NCI-H2081 (cell line): Measurements from ENCODE around the gene C12orf57.

ENCODE experiments used
- DNase-seq, 2 experiments: peaks; one replicate each; lab custom pipeline; 2025; lab: John Stamatoyannopoulos, UW

Gene C12orf57

DNA sequence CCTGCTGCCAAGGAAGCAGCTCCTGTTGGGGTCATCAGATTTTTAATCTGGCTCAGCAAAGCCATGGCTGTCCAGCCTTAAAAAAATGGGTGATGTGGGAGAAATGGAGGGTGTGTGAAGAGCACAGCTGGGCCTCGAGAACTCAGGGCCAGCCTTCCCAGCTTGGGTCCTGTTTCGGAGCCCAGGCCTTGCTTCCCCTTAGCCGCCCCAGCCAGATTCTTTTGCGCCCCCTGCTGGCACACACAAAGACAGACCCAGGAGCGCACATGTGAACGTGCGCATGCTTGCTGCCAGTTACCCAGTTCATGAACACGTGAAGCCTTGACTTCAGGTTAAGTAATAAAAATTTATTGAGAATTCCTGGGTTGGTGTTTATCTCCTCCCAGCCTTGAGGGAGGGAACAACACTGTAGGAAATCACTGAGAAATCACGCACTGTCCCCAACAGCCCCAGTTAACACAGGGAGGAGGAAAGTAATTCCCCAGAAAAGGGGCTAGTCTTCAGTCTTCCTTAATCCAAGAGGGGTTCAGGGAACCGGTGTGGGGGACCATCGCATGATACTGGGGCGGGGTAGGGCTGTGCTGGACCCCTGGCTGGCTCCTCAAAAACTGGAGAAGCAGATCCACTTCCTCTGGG, 21.3 kb downstream of the C12orf57 start:
- DNase-seq: peak; percentile 91 to 93

DNA sequence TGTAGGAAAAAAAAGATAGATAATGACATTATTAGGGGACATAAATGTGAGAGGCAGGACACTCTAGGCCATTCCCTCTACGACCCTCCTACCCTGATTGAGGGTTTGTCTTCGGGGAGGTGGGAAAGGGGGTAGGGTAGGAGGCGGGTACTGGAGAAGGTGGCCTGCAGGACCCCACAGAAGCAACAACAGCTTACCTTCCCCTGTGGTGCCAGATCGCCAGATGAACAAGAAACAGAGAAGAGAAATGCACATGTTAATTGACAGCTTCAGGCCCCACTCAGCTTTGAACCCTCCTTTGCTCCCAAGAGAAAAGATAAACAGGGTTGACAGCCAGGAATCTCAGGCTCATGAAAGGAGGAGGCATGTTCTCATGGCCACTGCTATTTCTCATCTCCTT, 21.9 kb downstream of the C12orf57 start:
- no peak for DNase-seq

DNA sequence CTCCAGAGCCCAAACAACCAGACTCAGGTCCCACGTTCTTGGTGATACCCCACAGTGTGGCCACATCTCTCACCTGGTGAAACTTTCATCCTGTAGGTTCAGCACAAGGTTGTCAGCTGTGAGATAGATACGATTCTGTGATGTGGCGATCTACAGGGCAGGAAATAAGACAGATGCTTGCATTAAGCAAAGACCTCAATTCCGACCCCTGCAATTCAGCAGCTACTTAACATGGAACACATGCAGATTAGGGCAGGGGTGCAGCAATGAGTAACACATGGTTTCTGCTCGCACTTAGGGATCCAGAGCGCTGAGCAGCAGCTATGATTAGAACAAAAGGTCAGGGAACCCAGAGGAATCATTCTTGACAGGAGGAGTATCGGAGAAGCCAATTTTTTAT, 22.5 kb downstream of the C12orf57 start:
- no peak for DNase-seq

DNA sequence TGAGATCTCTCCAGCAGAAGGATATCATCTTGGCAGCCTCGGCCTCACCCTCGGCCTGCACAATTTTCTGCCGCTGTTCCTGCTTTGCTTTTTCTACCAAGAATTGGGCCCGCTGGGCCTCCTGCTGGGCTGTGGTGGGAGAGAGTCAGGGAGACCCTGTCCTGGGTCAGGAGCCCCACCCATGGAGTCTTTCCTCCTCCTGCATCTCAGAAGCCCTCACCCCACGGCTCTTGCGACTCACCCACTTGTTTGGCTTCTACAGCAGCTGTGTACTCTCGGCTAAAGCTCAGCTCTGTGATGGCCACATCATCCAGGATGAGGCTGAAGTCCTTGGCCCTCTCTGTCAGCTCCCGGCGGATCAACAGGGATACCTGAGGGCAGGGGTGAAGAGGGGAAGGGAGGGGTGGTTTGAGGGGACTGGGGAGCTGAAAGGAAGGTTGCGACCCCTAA, 23.9 kb downstream of the C12orf57 start:
- DNase-seq: no peak

DNA sequence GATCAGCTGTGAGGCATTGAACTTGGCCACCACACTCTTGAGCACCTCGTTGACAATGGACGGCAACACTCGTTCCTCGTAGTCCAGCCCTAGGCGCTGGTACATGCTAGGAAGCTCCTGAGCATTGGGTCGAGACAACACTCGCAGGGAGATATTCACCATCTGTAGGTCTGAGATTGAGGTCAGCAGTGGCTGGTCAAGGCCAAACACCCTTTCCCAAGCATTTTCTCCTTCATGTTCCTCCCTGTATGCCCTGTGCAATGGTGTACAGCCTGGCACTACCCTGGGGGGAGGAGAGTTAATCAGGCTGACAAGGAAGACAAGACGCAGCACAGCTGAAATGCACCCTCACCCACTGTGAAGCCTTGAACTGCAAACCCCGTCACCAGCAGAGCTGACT, 24.6 kb downstream of the C12orf57 start:
- DNase-seq: no peak

DNA sequence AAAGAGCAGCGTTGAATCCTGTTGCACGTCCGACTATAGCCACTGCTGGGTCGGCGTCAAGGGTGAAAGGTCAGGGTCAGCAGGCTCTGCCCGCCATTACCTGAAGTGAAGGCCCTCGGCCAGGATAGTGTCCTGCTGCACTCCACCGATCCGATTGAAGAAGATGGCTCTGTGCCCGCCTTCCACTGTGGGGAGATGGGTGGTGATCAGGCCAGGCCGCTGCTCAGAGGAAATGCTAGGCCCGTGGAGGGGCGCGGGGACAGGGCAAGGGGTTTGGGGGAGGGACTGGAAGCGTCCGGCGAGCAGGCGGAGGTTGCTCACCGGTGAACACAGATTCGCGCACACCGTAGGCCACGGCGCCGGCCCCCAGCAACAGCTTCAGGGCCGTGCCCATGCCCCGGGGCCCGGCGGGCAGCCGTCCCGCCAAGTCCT, 26.3 kb downstream of the C12orf57 start:
- no peak for DNase-seq

DNA sequence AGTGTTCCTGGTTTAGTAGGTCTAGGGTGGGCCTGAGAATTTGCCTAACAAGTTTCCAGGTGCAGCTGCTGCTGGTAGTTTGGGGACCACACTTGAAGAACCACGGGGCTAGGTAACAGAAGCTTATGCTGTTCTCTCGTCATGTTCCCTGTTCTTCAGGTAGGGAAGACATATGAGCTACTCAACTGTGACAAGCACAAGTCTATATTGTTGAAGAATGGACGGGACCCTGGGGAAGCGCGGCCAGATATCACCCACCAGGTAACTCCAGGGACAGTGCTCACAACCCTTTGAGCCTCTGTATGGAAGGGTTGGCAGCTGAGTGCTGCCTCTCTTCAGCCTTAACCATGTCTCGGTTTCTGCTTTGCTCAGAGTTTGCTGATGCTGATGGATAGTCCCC, 30.4 kb downstream of the C12orf57 start:
- no peak for DNase-seq

DNA sequence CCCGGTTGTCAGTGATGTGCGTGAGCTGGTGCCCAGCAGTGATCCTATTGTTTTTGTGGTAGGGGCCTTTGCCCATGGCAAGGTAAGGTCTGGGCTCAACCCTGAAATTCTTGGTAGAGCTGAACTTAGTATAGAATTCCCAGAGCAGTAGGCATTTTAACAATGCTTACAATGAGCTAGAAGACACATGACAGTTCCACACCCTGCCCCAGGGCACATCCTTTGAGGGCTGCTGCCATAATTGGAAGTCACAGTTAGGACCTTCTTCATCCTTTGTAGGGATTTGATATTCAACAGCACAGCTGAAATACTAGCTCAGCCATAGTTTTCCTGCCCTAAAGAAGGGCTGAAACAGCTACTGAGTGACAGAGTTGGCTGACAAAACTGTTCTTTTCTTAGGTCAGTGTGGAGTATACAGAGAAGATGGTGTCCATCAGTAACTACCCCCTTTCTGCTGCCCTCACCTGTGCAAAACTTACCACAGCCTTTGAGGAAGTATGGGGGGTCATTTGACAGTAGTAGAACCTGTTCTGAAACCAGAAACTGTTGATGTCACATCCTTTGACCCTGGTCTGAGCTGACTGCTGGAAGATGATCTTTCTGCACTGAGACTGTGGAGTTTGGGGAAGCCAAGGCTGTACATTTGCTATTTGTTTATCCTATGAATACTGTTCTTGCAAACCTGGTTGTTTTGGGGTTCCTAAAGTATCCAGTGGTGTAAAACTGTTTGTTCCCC, 31.6 kb downstream of the C12orf57 start:
- DNase-seq: no peak

DNA sequence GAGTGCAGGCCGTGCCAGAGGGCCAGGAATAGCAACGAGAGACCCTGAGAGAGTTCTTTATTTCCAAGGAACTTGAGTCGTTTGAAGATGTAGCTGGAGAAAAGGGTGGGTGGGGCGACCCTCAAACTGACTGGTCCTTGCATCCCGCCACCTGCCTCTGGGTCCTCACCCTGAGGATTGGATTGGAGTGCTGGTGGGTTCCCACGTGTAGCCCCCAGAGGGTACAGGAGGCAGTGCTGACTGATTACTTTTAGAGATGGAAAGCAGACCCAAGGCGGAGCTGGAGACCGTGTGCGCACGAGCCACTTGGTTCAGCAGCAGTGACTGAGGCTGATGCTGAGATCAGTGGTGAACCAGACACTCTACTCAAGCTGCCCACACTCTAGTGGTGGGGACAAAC, 33.8 kb downstream of the C12orf57 start:
- no peak for DNase-seq

DNA sequence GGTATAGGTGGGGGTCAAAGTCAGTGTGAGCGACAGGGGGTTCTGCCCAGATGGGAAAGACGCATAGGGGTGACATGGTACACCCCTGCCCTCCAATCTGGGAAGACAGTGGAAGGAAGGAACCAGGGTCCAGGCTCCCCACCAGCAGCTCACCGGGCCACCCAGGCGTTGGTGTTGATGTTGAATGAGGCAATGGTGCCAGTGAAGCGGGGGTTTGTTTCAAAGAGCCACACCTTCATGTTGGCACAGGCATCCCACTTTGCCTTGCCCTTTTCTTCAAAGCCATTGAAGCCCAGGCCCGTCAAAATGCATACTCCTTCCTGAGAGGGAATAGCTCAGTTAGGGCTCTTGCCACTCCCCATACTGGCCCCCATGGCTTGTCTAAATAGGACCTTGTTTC, 34.4 kb downstream of the C12orf57 start:
- DNase-seq: no peak

DNA sequence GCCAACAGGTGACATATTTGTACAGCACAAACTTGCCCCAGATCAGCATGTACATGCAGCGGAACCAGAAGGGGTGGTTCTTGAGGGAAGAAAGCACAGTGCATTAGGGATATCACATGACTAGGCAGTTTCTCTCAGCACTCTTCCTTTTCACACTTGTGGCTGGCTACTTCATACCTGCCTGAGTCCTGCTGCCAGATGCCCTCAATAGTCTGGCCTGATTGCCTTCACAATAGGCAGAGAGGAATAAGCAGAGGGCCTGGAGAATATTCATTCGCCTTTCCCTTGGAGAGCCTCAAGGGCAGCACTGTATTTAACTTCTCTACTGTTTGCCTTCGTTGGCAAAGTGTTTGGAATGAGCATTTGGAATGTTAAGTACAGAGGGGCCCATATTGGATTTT, 34.8 kb downstream of the C12orf57 start:
- DNase-seq: no peak

DNA sequence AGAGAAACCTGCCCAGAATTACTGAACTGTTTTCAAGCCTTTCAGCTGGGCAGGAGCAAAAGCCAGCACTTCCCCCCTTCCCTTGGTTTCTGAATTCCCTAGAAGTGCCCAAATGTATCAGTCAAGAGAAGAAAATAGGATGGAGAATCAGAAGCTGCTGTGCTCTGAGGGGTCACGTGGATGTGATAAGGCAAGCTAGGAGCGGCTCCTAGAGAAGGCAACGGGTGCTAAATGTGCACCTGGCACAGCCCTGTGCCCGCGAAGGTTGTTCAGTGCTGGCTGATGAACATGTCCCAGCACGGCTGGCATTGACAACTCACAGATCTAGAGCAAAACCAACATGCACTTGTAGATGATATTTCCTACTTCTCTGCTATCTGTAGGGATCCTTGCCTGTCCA, 35.2 kb downstream of the C12orf57 start:
- no peak for DNase-seq

DNA sequence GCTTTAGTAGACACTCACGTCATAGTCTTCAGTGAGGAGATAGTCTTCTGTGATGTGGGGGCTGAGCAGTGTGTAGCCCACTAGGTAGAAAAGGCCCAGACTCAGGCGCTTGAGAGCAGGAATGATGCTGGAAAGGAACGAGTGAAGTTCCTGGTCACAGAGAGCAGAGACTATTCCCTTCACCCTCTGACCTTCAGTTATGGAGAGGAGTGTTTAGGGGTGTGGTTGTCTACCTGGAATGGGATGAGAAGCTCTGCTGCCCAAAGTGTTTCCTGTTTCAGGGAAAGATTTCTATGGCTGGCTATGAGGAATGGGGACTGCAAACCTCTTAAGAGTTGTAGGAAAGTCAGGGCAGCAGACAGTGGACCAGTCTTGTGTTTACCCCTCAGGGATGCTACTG, 35.6 kb downstream of the C12orf57 start:
- DNase-seq: no peak

DNA sequence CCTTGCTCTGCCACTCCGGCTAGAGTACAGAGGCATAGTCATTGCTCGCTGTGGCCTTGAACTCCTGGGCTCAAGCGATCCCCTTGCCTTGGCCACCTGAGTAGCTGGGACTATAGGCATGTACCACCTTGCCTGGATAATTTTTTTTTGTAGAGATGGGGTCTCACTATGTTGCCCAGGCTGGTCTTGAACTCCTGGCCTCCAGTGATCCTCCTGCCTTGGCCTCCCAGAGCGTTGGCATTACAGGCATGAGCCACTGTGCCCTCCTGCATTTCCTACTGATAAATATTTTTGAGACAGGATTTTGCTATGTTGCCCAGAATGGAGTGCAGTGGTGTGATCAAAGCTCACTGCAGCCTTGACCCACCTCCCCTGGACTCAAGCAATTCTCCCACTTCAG, 36.3 kb downstream of the C12orf57 start:
- no peak for DNase-seq

DNA sequence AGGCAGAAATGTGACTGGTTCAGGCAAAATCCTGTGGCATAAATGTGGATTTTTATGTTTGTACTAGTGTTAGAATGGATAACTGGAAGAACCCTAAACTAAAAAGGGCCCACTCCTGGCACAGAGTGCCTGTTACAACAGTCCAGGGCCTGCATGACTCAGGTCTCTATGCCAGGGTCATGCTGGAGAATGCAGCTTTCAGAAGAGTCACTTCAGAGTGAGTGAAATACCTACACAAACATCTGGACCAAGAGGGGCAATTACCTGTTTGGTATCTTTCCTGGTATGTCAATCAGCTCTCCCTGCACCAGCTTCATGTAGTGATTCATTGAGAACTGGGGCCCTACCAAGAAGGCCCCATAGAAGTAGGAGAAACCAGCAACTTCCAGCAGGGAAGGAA, 36.9 kb downstream of the C12orf57 start:
- DNase-seq: no peak

DNA sequence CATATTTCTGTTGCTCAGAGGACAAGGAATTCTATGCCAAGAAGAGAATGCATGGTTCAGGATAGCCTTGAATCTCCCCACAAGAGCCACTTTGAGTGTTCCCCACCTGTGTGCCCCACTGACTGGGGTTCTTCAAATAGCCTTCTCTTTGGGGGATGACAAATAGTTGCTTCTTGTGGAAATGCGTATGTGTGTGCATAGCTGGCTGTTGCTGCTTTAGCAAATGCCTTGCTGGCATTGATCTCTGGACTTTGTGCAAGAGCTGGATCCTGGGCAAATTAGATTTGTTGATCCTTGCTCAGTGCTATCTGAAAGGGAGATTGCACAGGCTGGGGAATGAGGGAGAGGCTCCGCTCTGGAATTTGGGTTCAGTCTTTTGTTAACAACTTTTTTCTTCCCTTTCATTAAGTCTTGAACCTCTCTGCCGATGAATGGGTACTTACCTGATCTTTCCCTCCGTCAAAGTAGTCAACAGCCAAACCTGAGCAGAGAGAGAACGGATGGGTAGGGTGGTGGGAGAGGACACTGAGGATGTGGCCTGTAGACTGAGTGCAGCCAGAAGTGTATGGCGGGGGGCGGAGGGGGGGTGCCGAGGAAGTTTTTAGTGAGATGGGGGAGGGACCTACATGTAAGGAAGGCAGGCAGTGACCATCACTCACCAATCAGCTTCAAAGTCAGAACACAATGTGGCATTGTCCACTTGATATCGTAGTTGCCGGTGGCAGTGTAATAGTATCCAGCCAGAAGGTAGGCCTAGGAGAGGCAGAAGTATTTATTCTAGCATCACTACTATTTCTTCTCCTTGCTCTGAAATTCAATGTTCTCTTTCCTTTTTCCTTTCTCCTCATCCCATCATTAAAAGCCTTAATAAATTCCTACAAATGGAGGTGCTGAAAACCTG, 37.6 kb downstream of the C12orf57 start:
- DNase-seq: no peak

DNA sequence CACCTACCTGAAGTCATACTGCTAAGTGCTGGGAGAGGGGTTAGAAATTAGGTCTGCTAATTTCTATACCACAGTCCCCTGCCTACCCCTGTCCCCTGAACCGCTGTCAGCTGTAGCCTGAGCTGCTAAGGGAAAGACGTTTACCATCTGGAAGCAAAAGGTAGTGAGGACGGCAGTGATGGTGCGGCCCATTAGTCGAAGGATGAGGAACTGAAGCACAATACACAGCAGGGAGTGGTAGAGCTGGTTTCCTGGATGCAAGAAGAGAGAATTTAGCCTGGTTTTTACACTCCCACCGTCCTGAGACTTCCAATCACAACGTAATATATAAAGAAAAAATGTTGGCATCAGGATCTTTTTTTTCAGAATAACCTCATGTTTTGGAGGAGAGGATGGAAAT, 38.7 kb downstream of the C12orf57 start:
- DNase-seq: no peak

DNA sequence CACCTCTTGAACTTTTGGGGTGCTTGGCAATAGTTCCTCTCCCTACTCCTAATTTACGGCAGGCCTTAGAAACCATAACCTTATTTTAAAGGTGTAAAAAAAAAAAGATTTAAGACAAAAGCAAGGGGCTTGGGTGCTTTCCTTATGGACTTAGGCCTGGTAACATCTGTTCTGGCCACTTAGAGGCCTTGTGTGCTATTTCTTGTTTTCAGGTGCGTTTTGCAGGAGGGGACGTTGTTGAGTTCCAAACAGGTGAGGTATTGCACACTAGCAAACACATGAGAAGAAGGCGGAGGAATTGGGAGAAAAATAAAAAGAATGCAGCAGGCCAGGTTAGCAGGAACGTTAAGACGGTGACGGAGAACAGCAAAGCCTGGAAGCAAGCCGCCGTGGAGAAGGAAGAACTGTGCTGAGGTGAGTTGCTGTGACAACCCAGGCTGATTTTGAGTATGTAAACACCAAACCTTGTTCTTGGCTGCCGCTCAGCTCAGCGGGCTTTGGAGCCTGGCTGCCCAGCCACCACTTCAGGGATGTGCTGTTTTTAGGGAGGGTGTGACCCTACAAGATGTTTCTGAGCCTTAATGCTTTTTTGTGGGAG, 44.2 kb downstream of the C12orf57 start:
- peak; percentile 13 to 43 for DNase-seq
